UCSD-AML1 (cell line): ENCODE measurements around the gene ZDHHC22.

ENCODE experiments used
- DNase-seq: peaks from one replicate; lab custom pipeline; 2025; ENCODE audit not compliant: unreplicated experiment; lab: John Stamatoyannopoulos, UW

The ZDHHC22 gene

DNA sequence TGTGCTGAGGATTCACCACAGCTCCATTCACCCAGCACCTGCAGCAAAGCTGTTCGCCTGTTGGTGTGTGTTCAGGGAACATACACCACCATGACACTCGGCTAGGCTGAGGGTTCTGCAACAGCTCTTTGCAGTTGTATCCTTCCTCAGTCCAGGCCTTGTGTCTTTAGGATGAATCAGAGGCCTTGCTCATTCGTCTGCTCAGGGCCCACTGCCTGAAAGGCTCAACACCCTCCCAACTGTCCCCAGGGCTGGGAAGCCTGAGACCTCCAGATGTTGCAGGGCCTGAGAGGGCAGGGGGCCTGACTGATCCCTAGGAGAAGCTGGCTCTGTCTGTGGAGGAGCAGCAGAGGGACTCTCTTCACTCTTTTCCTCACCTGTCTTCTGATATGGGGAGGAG, 11.2 kb downstream of the ZDHHC22 start:
- no peak for DNase-seq

GRCh38 chr14:77128414-77128891, 13.1 kb downstream of the ZDHHC22 start:
- DNase-seq = no peak

GRCh38 chr14:77126461-77126990, 15.1 kb downstream of the ZDHHC22 start:
- DNase-seq = no peak

GRCh38 chr14:77125823-77126325, 15.7 kb downstream of the ZDHHC22 start:
- DNase-seq = no peak

- no peak for DNase-seq
Measured at GRCh38 chr14:77125281-77125801, 16.2 kb downstream of the ZDHHC22 start.

DNA sequence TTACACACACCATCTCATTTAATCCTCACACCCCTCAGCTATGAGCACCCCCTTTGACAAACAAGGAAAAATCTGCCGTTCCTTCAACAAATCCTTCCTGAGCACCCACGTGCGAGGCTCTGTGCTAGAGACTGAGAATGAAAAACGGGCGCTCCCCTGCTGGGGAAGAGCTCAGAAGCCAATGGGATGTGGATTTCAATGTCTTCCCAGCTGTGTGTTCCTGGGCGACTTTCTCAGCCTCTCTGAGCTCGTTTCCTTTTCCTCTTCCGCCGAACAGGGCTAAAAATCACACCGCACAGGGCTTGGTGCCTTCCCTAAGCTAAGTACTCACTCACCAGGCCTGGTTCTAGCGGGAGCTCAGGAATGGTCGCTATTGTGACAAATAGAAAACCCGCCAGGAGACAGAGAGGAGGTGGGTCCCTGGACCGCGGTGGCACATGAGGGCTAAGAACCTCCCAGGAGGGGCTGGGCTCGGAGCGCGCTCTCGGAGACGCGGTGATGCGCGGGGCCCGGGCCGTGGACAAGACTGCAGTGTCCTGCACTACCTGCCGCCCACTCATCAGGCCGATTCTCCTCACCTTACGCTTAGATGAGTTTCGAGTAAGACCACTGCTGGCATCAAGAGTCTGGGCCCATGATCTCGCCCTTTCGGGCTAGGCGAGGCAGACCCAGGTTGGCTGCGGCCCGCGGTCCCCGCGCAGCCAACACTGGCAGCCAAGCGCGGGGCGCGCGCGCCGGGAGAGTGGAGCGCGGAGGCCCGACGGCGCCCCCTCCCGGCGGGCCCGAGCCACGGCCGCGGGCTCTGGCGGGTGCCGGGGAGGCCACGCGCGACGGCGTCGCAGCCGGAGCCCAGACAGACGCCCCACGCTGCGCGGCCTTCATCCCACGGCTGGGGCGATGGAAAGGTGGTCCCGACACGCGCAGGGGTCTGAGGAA, 17.0 kb downstream of the ZDHHC22 start:
- DNase-seq = peak; percentile 58

GRCh38 chr14:77123381-77124325, 17.9 kb downstream of the ZDHHC22 start:
- no peak for DNase-seq

- DNase-seq = no peak
Measured at GRCh38 chr14:77122526-77123125, 19.0 kb downstream of the ZDHHC22 start.

DNA sequence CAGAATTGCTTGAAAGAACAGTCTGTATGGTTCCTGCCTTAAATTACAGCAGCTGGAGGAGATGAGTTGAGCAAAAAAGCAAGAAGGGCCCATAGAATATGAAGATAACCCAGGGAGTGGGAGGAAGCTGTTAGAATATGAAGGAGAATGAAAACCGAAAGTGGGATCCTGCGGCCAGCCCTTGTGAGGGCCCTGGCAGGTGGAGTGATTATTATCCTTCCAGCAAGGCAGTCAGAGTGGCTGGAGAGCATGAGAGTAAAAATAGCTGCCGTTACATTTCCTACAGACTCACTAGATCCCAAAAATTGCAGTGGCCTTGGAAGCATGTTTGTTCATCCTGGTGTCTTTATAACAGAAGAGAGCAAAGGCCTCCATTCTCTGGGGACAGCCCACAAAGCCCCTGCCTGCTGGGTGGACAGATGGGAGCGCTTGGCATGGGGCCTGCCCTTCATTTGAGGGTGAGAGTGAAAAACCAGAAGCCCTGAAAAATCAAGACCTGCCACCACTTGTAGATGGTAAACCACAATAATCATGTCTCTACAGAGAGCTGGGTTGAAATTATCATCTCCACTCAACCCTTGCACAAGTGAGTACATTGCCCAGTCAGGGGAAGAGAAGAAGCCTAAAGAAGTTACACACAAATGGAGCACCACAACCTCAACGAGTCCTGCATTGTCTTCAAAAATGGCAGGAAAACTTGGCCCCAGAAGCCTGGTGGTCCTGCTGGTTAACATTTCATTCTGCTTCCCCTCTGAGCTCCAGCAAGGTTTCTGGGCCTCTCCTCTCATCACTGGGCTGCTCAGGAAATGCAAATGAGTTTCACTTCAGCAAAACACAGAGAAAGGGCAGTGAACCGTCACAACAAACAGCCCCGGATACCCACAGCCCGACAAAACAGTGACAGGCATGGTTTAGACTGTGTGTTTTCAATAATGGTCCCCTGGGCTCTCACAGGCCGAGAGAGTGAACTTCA, 20.5 kb downstream of the ZDHHC22 start:
- no peak for DNase-seq

DNA sequence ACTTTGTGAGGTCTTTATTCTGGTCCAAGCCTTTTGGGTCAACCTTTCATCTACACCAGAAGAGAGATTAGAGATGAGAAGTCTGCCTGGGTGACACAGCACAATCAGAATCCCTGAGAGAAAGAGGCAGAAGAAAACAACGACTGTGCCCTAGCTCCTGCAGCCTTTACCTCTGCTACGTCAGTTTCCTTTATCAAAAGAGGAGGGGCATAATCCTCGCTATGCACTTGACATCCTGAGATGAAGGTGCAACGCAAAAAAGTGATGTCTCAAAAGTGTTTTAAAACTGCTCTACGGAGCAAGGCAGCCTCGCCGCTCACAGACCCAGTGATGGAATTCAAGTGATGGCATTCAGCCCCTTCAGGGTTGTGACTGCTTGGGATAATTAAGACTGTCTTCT, 21.7 kb downstream of the ZDHHC22 start:
- DNase-seq = no peak

DNA sequence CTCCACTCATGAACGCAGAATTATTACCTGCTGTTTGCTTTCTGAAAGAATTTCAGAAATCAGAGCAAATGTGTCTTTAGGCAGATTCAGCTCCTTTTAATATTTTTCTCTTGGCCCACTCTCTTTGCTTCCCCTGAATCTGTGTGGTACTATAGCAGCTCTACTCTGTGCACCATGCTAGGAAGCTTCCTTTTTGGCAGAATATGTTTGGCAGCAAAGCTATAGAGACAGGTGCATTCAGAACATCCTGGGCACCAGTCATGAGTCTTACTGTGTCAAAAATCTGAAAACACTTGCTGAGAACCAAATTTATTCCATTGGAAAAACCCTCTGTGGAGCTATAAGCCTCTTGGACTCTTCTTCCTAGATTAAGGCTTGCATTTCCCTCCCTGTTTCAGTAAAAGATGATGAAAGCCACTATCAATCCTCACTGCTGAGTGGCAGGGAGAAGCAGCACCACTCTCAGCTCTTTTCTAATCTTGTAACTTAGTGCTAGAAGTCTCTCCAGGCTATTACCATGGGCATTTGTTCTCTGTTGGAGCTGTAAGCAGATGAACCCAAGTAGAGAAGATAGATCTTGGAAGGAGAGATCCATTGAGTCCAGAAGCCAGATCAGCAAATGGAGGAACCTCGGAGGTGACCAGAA, 25.3 kb downstream of the ZDHHC22 start:
- no peak for DNase-seq

DNA sequence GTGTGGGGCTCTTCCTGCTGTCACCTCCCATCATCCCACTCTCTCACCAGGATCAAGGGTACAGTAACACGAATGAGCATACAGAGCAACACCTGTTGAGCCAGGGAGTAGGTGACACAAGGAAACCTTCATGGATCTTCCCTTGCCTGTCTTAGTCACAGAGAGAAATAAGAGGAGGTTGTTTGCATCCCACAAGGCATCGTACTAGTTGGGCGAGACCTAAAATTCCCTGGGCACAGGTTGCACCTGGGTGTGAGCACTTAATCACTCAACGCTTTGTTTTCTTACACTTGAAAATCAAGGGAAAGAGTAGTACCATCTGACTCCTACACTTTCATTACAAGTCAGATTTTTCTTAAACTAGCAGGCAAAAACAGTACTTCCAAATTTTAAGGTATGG, 27.0 kb downstream of the ZDHHC22 start:
- no peak for DNase-seq

DNA sequence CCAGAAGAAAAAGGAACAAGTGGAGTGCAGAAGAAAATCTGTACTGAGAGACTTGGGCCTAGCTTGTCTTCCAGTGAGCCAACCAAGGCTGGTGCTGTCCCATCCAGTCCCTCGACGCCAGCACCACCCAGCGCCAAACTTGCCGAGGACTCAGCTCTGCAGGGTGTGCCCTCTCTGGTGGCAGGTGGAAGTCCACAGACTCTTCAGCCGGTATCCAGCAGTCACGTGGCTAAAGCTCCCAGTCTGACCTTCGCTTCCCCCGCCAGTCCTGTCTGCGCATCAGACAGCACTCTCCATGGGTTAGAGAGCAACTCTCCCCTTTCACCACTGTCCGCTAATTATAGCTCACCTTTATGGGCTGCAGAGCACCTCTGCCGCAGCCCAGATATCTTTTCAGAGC, 27.9 kb downstream of the ZDHHC22 start:
- no peak for DNase-seq

- no peak for DNase-seq
Measured at GRCh38 chr14:77111021-77111420, 30.6 kb downstream of the ZDHHC22 start.

DNA sequence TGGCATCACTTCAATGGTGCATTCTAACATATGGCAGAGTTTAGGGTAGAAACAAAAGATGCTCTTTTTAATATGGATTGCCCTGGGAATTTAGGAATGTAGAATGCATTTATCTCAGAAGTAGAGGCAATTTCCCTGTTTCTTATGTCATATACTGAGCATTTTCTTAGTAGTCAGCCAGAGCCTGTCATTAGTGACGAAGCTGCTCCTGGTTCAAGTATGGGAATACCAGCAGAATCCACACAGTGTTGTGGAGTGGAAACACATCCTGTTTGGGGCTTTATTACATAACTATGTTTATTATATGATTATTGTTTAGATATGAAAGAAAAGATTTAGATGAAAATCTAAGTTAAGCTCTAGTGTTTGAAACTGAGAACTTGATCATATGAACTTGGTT, 31.3 kb downstream of the ZDHHC22 start:
- no peak for DNase-seq

- no peak for DNase-seq
Measured at GRCh38 chr14:77109656-77110055, 31.9 kb downstream of the ZDHHC22 start.

DNA sequence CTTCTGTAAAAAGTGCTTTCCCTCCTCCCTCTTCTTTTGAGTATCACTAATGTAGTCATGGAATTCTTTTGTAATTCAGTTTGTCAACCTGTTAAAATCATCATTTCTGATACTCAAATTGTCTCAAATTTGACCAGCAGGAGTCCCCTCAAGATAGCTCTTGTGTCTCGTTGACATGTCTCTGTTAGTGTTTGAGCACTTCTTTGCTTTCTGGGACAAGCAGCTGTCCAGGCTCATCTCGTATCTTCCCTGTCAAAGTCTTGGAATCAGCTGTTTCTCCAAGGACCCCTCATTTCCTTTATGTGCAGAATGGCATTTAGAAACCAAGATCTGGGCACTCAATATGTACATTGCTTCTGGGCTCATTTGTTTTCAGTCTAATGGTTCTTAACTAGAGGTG, 32.8 kb downstream of the ZDHHC22 start:
- DNase-seq = no peak

DNA sequence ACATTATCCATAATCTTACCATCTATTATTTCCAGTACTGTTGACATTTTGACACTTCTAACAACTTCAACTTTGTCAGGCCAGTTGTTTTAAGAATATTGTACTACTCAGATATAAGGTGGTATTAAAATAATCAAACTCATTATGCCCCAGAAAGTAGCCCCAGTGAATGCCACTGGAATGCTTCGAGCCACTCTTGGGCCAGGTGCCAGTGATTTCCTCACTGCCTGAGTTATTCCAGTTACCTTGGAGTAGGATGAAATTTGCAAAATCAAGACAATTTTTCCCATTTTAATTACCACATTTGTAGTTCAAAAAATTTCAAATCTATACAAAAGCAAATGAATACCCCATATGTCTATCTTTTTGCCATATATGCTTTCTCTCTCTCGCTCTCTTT, 34.4 kb downstream of the ZDHHC22 start:
- no peak for DNase-seq

- DNase-seq = no peak
Measured at GRCh38 chr14:77106666-77107065, 34.9 kb downstream of the ZDHHC22 start.
